B cell (primary cell): ENCODE results near the gene TWNK. TPM values are rescaled to one million over a fixed set of nuclear protein-coding genes. Genes with fewer than 3 reads are reported as not detected.

Experiments used
- ATAC-seq: fragments of 200-7000 bp; cut with Tn5 transposase; one replicate; pipeline ENCODE4 v1.10.0; 2021; ENCODE audit warnings: low read depth, mild to moderate bottlenecking, moderate number of reproducible peaks, moderate library complexity
- CTCF ChIA-PET: fragments of 350-600 bp; sonication (Branson Sonifier 250); formaldehyde crosslinking; loops from one replicate; lab custom pipeline; 2021; ENCODE audit warnings: antibody characterized with exemption, inconsistent platforms; lab: Charles Lee
- POLR2A ChIA-PET: fragments of 350-600 bp; sonication (Branson Sonifier 250); formaldehyde crosslinking; loops from one replicate; lab custom pipeline; 2021; ENCODE audit warnings: antibody characterized with exemption; lab: Charles Lee
- DNase-seq: peaks from one replicate; pipeline ENCODE4 v3.0.0; 2013
- H2AFZ ChIP-seq: 2 replicates; pipeline ENCODE4 v1.6.1; 2012; ENCODE audit warnings: mild to moderate bottlenecking, low read depth, low read length; ENCODE audit not compliant: insufficient read depth, poor library complexity, severe bottlenecking
- H3K27ac ChIP-seq, 2 donors: 1 replicate in 1 of 2; 2 replicates in 1 of 2; pipeline ENCODE4 v1.5.1; 2012 to 2013; ENCODE audit warnings: low read length in 2 of 2, mild to moderate bottlenecking in 2 of 2, moderate library complexity in 1 of 2
- H3K27me3 ChIP-seq, 4 experiments: fragments of 200-600 bp in 1 of 4; sonication (generic) in 1 of 4; replicated peaks in 1 of 4; 1 replicate in 2 of 4; 2 replicates in 2 of 4; pipeline versions ENCODE4 v1.6.1 to v1.7.0; 2013 to 2016; ENCODE audit warnings: low read length in 3 of 4, mild to moderate bottlenecking in 2 of 4, mixed read lengths in 1 of 4, moderate library complexity in 1 of 4; ENCODE audit not compliant: insufficient read depth in 4 of 4, control insufficient read depth in 3 of 4; ENCODE audit errors: control extremely low read depth in 1 of 4
- H3K36me3 ChIP-seq, 2 experiments: replicated peaks in 1 of 2; 1 replicate in 1 of 2; 2 replicates in 1 of 2; pipeline versions ENCODE4 v1.6.1 to v1.7.1; 2013; ENCODE audit warnings: low read length in 1 of 2; ENCODE audit not compliant: insufficient read depth in 2 of 2, control insufficient read depth in 1 of 2; ENCODE audit errors: control extremely low read depth in 1 of 2, extremely low read depth in 1 of 2
- H3K4me1 ChIP-seq, 2 donors: fragments of 200-600 bp in 1 of 2; sonication (generic) in 1 of 2; 1 replicate in 1 of 2; 2 replicates in 1 of 2; pipeline versions ENCODE4 v1.5.1 to v1.6.1; 2013 to 2017; ENCODE audit warnings: low read length in 2 of 2; ENCODE audit not compliant: control insufficient read depth in 2 of 2, insufficient read depth in 2 of 2
- H3K4me2 ChIP-seq: replicated peaks from 2 replicates; pipeline ENCODE3; 2012; ENCODE audit warnings: mild to moderate bottlenecking, low read depth, low read length; ENCODE audit not compliant: poor library complexity, severe bottlenecking
- H3K4me3 ChIP-seq, 5 experiments: fragments of 200-600 bp in 1 of 5; sonication (generic) in 1 of 5; 1 replicate in 3 of 5; 2 replicates in 2 of 5; pipeline versions ENCODE4 v1.5.1 to v1.7.0; 2011 to 2016; ENCODE audit warnings: low read length in 4 of 5, mild to moderate bottlenecking in 4 of 5, low read depth in 2 of 5, control low read depth in 1 of 5, moderate library complexity in 1 of 5; ENCODE audit not compliant: insufficient read depth in 1 of 5; ENCODE audit errors: control extremely low read depth in 1 of 5, extremely low read depth in 1 of 5
- H3K79me2 ChIP-seq: fragments of 200-600 bp; sonication (generic); one replicate; pipeline ENCODE4 v1.6.0; 2016; ENCODE audit warnings: low read length; ENCODE audit not compliant: control insufficient read depth, insufficient read depth
- H3K9ac ChIP-seq: fragments of 200-600 bp; sonication (generic); 2 replicates; pipeline ENCODE4 v1.6.1; 2017; ENCODE audit warnings: mild to moderate bottlenecking, low read length, moderate library complexity
- H3K9me3 ChIP-seq, 3 donors: one replicate each; pipeline versions ENCODE4 v1.6.1 to v1.7.1; 2013; ENCODE audit warnings: low read length in 2 of 3; ENCODE audit not compliant: control insufficient read depth in 2 of 3, insufficient read depth in 1 of 3; ENCODE audit errors: control extremely low read depth in 1 of 3
- H4K20me1 ChIP-seq: 2 replicates; pipeline ENCODE4 v1.6.0; 2012; ENCODE audit warnings: mild to moderate bottlenecking, low read length; ENCODE audit not compliant: insufficient read depth, control insufficient read depth, poor library complexity, severe bottlenecking
- H3K27ac Mint-ChIP-seq: one replicate; pipeline ENCODE4 v1.8.0; 2021; ENCODE audit warnings: mixed read lengths
- H3K27me3 Mint-ChIP-seq: one replicate; pipeline ENCODE4 v1.8.0; 2021; ENCODE audit warnings: mixed read lengths
- H3K4me1 Mint-ChIP-seq: one replicate; pipeline ENCODE4 v1.8.0; 2021; ENCODE audit warnings: mixed read lengths
- H3K4me3 Mint-ChIP-seq: one replicate; pipeline ENCODE4 v1.8.0; 2021; ENCODE audit warnings: mixed read lengths
- H3K9me3 Mint-ChIP-seq: one replicate; pipeline ENCODE4 v1.8.0; 2022; ENCODE audit warnings: mixed read lengths; ENCODE audit not compliant: insufficient read depth
- EZH2 ChIP-seq: IDR thresholded peaks from 2 replicates; pipeline ENCODE4 v1.6.1; 2012; ENCODE audit warnings: borderline replicate concordance, low read depth, mild to moderate bottlenecking, moderate library complexity, low read length; ENCODE audit not compliant: insufficient read depth, poor library complexity, severe bottlenecking
- WGBS: methylation state at CpG from one replicate; pipeline ENCODE4 v1.1.5; 2013; ENCODE audit warnings: missing lambda C conversion rate; ENCODE audit not compliant: insufficient coverage; 5-methylcytosine and 5-hydroxymethylcytosine counted together
- intact Hi-C: fragments of 100-400 bp; cut with micrococcal nuclease; formaldehyde crosslinking; loops from one replicate; pipeline ENCODE4 v1.10.0; 2022
- polyA plus RNA-seq: library from polyadenylated mRNA; depleted of rRNA; stranded (reverse); fragments of >200 nt; gene quantifications from 2 replicates; pipeline ENCODE4 v1.2.3, GENCODE V29; 2012
- total RNA-seq, 2 donors: library from RNA; stranded (reverse); fragments of 120-200 nt in 1 of 2; gene quantifications; 1 replicate in 1 of 2; 2 replicates in 1 of 2; pipeline versions ENCODE4 v1.2.3 to v1.2.4, GENCODE V29; 2013 to 2022
- TF ChIP-seq, protein P1 (sequence below): fragments of 200-600 bp; IDR thresholded peaks from one replicate; pipeline ENCODE4 v1.8.0; 2022; ENCODE audit warnings: antibody characterized with exemption, mild to moderate bottlenecking

TWNK gene
- total and polyA plus RNA-seq, 2 donors (not counting 1 experiment from before 2014, with no cell fraction given) = 7.2 to 11.8 TPM

DNA sequence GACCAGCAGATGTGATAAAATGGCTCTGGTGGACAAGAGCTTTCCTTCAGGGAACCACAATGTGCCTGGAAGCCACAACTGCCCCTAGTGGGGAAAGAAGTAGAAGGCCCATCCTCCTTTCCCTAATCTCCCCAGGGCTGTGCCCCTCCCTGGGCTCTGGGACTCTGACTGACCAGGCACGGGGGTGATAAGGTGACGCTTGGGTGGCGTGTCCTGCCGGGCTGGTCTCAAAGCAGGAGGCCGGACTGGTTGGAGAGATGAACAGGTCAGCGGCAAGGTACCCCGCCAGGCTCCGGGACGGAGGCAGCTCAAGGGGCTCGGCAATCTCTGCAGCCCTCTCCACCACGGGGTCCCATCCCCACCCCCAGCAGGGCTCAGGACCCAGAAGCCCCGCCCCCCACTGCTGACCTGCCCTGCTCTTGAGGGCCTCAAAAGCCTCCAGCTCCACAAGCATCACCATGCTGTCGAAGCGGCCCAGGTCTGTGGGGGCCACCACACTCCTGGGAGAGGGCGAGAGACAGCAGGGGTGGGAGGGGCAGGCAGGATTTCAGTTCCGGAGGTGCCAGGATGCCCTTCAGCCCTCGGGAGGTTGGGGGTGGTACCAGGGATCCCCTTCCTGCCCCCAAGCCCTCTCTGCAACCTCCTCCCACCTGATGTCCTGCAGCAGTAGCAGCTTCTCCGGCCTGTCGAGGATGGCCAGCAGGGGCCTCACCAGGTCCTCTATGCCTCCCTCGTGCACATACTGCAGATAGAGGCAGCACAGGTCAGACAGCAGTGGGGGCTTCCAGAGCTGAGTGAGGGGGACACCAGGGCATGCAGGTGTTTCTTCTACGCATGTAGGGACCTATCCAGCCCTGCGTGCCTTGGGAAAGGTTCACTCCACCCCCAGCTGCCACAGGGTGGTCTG is 24.4 kb downstream of the TWNK start:
- peaks cover 8 to 13% of the 10 kb centered on the region in 2 donors for H3K4me1 ChIP-seq
- H3K36me3 ChIP-seq = no peaks in the 10 kb centered on the region
- H4K20me1 ChIP-seq = no peaks in the 10 kb centered on the region
- peaks cover 0 to 24% (median 10%) of the 10 kb centered on the region in 4 experiments for H3K27me3 ChIP-seq
- DNase-seq (no peak), ATAC-seq (no peak)
- POLR2A ChIA-PET = interaction anchor here (0.6 kb wide), 1 partner anchor 42 kb away, joined by 3 read pairs; the partner anchor contains the start of gene SEMA4G
- H3K27me3 Mint-ChIP-seq = peaks cover 20% of the 10 kb centered on the region
- CTCF ChIA-PET = interaction anchor here (0.9 to 2.1 kb wide), 7 partner anchors 7 to 341 kb away, joined by 3 to 16 read pairs (median 4); partner anchors contain the start of gene LZTS2
- H3K27ac ChIP-seq = no peak overlapping the region
- H3K79me2 ChIP-seq = no peaks in the 10 kb centered on the region
- peaks cover 16% of the 10 kb centered on the region for H3K4me1 Mint-ChIP-seq
- intact Hi-C loops = loop anchor here (2.0 to 5.0 kb wide), 2 partner anchors 19 to 339 kb away; partner anchors contain the start of genes PDZD7 and SFXN3
- no peak overlapping the region for H3K27ac Mint-ChIP-seq
- H3K9me3 ChIP-seq = no peaks in the 10 kb centered on the region
- no peak overlapping the region for H3K9ac ChIP-seq
- 93% methylated on average over 17 of the region's 22 CpGs for WGBS
- H3K4me2 ChIP-seq = no peak overlapping the region
- no peaks in the 10 kb centered on the region for H3K9me3 Mint-ChIP-seq
- H3K4me3 ChIP-seq = no peak overlapping the region
- H2AFZ ChIP-seq = no peak overlapping the region
- no peak overlapping the region for H3K4me3 Mint-ChIP-seq
- TF ChIP-seq, protein P1, sequence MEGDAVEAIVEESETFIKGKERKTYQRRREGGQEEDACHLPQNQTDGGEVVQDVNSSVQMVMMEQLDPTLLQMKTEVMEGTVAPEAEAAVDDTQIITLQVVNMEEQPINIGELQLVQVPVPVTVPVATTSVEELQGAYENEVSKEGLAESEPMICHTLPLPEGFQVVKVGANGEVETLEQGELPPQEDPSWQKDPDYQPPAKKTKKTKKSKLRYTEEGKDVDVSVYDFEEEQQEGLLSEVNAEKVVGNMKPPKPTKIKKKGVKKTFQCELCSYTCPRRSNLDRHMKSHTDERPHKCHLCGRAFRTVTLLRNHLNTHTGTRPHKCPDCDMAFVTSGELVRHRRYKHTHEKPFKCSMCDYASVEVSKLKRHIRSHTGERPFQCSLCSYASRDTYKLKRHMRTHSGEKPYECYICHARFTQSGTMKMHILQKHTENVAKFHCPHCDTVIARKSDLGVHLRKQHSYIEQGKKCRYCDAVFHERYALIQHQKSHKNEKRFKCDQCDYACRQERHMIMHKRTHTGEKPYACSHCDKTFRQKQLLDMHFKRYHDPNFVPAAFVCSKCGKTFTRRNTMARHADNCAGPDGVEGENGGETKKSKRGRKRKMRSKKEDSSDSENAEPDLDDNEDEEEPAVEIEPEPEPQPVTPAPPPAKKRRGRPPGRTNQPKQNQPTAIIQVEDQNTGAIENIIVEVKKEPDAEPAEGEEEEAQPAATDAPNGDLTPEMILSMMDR = no peak
- TF ChIP-seq EZH2 = no peak
